Heart left ventricle (tissue), 16 donors: ENCODE results near the gene TBC1D8. TPM values are rescaled to one million over a fixed set of nuclear protein-coding genes. Genes with fewer than 3 reads are reported as not detected.

Experiments used
- ATAC-seq, 4 donors: fragments of 200-7000 bp; cut with Tn5 transposase; one replicate each; pipeline ENCODE4 v1.9.1; 2020 to 2022; ENCODE audit warnings: moderate library complexity in 4 of 4, mild to moderate bottlenecking in 3 of 4, moderate number of reproducible peaks in 1 of 4
- DNase-seq, 5 donors: peaks; one replicate each; pipeline ENCODE4 v3.0.0-alpha.2; 2020
- H3K27ac ChIP-seq, 12 donors: fragments of 200-600 bp; sonication (generic) in 4 of 12; one replicate each; pipeline versions ENCODE4 v1.5.0 to v1.8.0; 2016 to 2022; ENCODE audit warnings: mild to moderate bottlenecking in 2 of 12
- H3K27me3 ChIP-seq, 9 donors: fragments of 200-600 bp; sonication (generic) in 2 of 9; one replicate each; pipeline versions ENCODE4 v1.5.1 to v1.8.0; 2016 to 2022; ENCODE audit warnings: mild to moderate bottlenecking in 3 of 9
- H3K36me3 ChIP-seq, 9 donors: fragments of 200-600 bp; sonication (generic) in 2 of 9; one replicate each; pipeline versions ENCODE4 v1.5.0 to v1.8.0; 2018 to 2022; ENCODE audit warnings: mild to moderate bottlenecking in 2 of 9
- H3K4me1 ChIP-seq, 12 donors: fragments of 200-600 bp; sonication (generic) in 4 of 12; one replicate each; pipeline versions ENCODE4 v1.5.0 to v1.8.0; 2016 to 2022; ENCODE audit warnings: mild to moderate bottlenecking in 3 of 12
- H3K4me3 ChIP-seq, 12 donors: fragments of 200-600 bp; sonication (generic) in 4 of 12; one replicate each; pipeline versions ENCODE4 v1.5.0 to v1.8.0; 2017 to 2022; ENCODE audit warnings: mild to moderate bottlenecking in 9 of 12, moderate library complexity in 4 of 12
- H3K9me3 ChIP-seq, 12 donors: fragments of 200-600 bp; sonication (generic) in 4 of 12; one replicate each; pipeline versions ENCODE4 v1.5.0 to v1.8.0; 2016 to 2022; ENCODE audit warnings: mild to moderate bottlenecking in 1 of 12
- POLR2A ChIP-seq, 2 donors: fragments of 450-650 bp; IDR thresholded peaks; one replicate each; pipeline ENCODE4 v1.6.1; 2017; ENCODE audit warnings: antibody characterized with exemption in 2 of 2, mild to moderate bottlenecking in 2 of 2, moderate library complexity in 2 of 2
- WGBS, 4 donors: extraction: QIAGEN DNeasy Blood & Tissue Kit in 2 of 4; methylation state at CpG; one replicate each; pipeline versions ENCODE4 v1.1.5 to v1.1.7; 2013 to 2018; 5-methylcytosine and 5-hydroxymethylcytosine counted together
- intact Hi-C, 10 donors: fragments of 100-400 bp; cut with DNase I; formaldehyde crosslinking; loops; one replicate each; pipeline versions ENCODE4 v1.11.1 to v1.14.2; 2022
- polyA plus RNA-seq, 2 donors: library from polyadenylated mRNA; stranded (reverse); fragments of 200-250 nt; gene quantifications; one replicate each; pipeline ENCODE4 v1.2.3, GENCODE V29; 2013
- total RNA-seq, 9 donors: library from RNA; depleted of rRNA in 2 of 9; stranded (reverse); fragments of >200 nt in 2 of 9; fragmentation: NEBNext Ultra II Directional in 3 of 9; extraction: Animal tissue kit (Norgen Biotek cat#: 25700) in 3 of 9; gene quantifications; one replicate each; pipeline versions ENCODE4 v1.1.0 to v1.2.4, GENCODE V29; 2016 to 2023
- TF ChIP-seq, protein P1 (sequence below), 12 donors: fragments of 200-600 bp; sonication (generic) in 4 of 12; IDR thresholded peaks; one replicate each; pipeline versions ENCODE4 v1.5.0 to v1.8.0; 2018 to 2022; ENCODE audit warnings: antibody characterized with exemption in 12 of 12, mild to moderate bottlenecking in 5 of 12
- donor health status: ischemic (EF 13 %, LVEDD 7.1; RV severe dilation, severe dysfunction).
- donor health status: healthy with polysubstance abuse.
- donor health status: DM: no; HTN: yes; CAD: no.
- donor health status: DM: no; HTN: no; CAD: no.
- donor health status: ischemic (EF 25% LVEDD 6.9; RV normal size, moderate dysfunction).
- donor health status: ischemic (EF 25% LVEDD 5.7; RV mildly dilated, moderate dysfunction).
- donor health status: healthy.
- donor health status: DM: yes; HTN: yes; CAD: no.
- donor health status: ischemic (EF 35%, LVEDD 5.7; RV mildly dilated, moderate dysfunction).
- donor health status: nonischemic (EF 11% LVEDD 7.7; RV severe dilation, severe dysfunction).
- donor health status: DM: yes; HTN: yes; CAD: no.
- donor health status: PGD.
- donor health status: ischemic (EF 29% LVEDD 5.4; RV normal size, mild dysfunction).
- donor health status: nonischemic (EF 23%, LVEDD 6.1; RV moderate dilation, normal function).

Gene TBC1D8
- total and polyA plus RNA-seq, 11 donors: 30.1 to 61.7 (median 42.9) TPM

DNA sequence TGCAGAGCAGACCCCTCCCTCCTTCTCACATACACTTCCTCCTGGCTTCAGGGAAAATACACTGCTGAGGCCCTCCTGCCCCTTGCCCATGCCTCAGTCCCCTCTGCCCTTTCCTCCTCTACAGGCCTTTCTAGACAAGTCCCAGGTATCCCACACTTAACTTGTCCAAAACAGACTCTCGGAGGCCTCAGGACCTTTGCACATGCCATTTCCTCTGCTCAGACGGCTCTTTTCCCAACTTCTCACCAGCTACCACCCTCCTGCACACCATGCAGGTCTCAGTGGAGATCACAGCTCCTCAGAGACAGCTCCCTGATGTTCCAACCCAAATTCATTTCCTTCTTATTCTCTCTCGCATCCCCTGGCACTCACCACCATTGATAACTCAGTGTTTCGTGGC lies 11.7 kb downstream of the TBC1D8 start:
- Histone ChIP-seq H3K27ac (peak overlapping the region in 6 of 12 donors; percentile 37 to 77 (median 52)), H3K9me3 (peaks cover 0 to 8% (median 0%) of the 10 kb centered on the region in 12 donors), H3K36me3 (no peaks in the 10 kb centered on the region), H3K4me1 (peaks cover 0 to 52% (median 17%) of the 10 kb centered on the region in 12 donors), H3K27me3 (no peaks in the 10 kb centered on the region), H3K4me3 (no peak overlapping the region)
- intact Hi-C loops: no loop called here
- 88 to 93% (median 88%) methylated on average over 4 of the region's 4 CpGs for WGBS, 4 donors
- ATAC-seq: no peak
- TF ChIP-seq, protein P1, sequence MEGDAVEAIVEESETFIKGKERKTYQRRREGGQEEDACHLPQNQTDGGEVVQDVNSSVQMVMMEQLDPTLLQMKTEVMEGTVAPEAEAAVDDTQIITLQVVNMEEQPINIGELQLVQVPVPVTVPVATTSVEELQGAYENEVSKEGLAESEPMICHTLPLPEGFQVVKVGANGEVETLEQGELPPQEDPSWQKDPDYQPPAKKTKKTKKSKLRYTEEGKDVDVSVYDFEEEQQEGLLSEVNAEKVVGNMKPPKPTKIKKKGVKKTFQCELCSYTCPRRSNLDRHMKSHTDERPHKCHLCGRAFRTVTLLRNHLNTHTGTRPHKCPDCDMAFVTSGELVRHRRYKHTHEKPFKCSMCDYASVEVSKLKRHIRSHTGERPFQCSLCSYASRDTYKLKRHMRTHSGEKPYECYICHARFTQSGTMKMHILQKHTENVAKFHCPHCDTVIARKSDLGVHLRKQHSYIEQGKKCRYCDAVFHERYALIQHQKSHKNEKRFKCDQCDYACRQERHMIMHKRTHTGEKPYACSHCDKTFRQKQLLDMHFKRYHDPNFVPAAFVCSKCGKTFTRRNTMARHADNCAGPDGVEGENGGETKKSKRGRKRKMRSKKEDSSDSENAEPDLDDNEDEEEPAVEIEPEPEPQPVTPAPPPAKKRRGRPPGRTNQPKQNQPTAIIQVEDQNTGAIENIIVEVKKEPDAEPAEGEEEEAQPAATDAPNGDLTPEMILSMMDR (IDR thresholded peaks at IDR 0.05): no peak
- TF ChIP-seq POLR2A (IDR thresholded peaks at IDR 0.05): no peak
- DNase-seq: no peak

DNA sequence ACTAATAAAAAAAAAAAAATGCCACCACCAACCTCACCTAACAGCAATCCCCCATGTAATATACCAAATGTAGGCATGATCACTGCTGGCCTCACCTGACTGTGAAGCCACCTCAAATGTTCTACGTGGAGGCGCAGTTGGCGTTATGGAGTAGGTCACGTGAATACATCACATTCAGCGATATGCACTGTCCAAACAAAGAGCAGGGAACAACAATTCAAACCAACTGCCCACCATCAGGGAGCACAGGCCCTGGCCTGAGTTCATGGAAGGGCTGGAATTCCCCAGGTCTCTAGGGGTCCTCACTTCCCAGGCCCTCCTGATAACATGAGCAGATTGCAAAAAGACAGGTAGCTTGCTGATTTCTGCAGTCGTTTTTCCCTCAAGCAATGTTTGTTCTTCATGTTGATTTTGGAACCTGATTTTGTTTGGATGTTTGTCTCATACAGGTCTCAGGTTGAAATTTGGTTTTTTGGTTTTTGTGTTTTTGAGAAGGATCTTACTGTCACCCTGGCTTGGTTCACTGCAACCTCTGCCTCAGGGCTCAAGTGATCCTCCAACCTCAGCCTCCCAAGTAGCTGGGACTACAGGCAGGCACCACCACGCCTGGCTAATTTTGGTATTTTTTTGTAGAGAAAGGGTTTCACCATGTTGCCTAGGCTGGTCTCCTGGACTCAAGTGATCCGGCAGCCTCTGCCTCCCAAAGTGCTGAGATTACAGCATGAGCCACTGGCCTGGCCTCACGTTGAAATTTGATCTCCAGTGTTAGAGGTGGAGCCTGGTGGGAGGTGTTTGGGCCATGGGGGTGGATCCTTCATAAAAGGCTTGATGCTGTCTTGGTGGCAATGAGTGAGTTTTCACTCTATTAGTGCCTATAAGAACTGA lies 15.5 kb downstream of the TBC1D8 start:
- no peaks in the 10 kb centered on the region for H3K9me3 ChIP-seq
- TF ChIP-seq, protein P1 (IDR thresholded peaks at IDR 0.05): no peak
- TF ChIP-seq POLR2A (IDR thresholded peaks at IDR 0.05): no peak
- peaks cover 0 to 40% (median 9%) of the 10 kb centered on the region in 12 donors for H3K4me1 ChIP-seq
- intact Hi-C loops: no loop called here
- DNase-seq (no peak), ATAC-seq (peak in 1 of 4 donors; percentile 35)
- H3K4me3 ChIP-seq: no peak overlapping the region
- 77 to 84% (median 78%) methylated on average over 9 of the region's 9 CpGs for WGBS, 4 donors
- no peak overlapping the region for H3K27ac ChIP-seq
- H3K27me3 ChIP-seq: no peaks in the 10 kb centered on the region
- H3K36me3 ChIP-seq: no peaks in the 10 kb centered on the region

DNA sequence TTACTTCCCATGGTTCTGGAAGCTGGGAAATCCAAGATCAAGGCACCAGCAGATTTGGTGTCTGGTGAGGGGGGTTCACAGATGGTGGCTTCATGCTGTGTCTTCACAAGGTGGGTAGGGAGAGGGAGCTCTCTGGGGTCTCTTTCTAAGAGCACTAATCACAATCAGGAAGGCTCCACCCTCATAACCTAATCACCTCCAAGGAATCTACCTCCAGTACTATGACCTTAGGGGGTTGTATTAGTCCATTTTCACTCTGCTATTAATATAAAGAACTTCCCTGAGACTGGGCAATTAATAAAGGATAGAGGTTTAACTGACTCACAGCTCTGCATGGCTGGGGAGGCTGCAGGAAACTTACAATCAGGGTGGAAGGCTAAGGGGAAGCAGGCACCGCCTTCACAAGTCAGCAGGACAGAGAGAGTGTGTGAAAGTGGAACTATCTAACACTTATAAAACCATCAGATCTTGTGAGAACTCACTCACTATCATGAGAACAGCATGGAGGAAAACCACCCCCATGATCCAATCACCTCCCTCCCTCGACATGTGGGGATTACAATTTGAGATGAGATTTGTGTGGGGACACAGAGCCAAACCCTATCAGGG lies 17.6 kb downstream of the TBC1D8 start:
- H3K4me1 ChIP-seq: peaks cover 0 to 45% (median 5%) of the 10 kb centered on the region in 12 donors
- peak in 1 of 4 donors; percentile 33 for ATAC-seq
- H3K27ac ChIP-seq: peak overlapping the region in 1 of 12 donors; percentile 10
- no peaks in the 10 kb centered on the region for H3K27me3 ChIP-seq
- H3K9me3 ChIP-seq: no peaks in the 10 kb centered on the region
- H3K4me3 ChIP-seq: no peak overlapping the region
- intact Hi-C loops: no loop called here
- no peaks in the 10 kb centered on the region for H3K36me3 ChIP-seq
- TF ChIP-seq, protein P1 (IDR thresholded peaks at IDR 0.05): no peak
- TF ChIP-seq POLR2A (IDR thresholded peaks at IDR 0.05): no peak
- WGBS, 4 donors: 46 to 74% (median 62%) methylated on average over 2 of the region's 2 CpGs
- DNase-seq: no peak

DNA sequence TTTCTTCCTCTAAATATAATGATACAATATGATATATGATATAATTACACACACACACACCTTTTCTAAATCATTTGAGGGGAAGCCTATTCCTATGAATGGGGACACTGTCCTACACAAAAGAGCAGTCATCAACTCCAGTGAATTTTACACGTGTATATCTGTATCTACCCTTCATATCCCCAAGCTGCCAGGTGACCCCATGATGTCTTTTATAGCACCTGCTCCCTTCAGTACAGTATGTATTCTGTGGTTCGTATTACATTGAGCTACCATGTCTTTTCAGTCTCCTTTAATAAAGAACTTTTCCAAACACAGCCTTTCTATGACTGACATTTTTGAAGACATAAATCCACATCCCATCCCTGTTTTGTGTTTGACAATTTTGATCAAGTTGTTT lies 19.0 kb downstream of the TBC1D8 start:
- Histone ChIP-seq H3K27me3 (no peaks in the 10 kb centered on the region), H3K4me1 (peaks cover 0 to 50% (median 8%) of the 10 kb centered on the region in 12 donors), H3K27ac (no peak overlapping the region), H3K36me3 (no peaks in the 10 kb centered on the region), H3K9me3 (no peaks in the 10 kb centered on the region), H3K4me3 (no peak overlapping the region)
- intact Hi-C loops: no loop called here
- 57 to 67% (median 65%) methylated on average over 2 of the region's 2 CpGs for WGBS, 4 donors
- DNase-seq (no peak), ATAC-seq (no peak)
- no peak for TF ChIP-seq POLR2A (IDR thresholded peaks at IDR 0.05)
- TF ChIP-seq, protein P1 (IDR thresholded peaks at IDR 0.05): no peak
